Measurements from ENCODE around the gene SUN3. TPM values are rescaled to one million over a fixed set of nuclear protein-coding genes. Genes with fewer than 3 reads are reported as not detected.

Gene SUN3
- total and polyA plus RNA-seq, 7 donors: 0.16 TPM; not detected in 6

DNA sequence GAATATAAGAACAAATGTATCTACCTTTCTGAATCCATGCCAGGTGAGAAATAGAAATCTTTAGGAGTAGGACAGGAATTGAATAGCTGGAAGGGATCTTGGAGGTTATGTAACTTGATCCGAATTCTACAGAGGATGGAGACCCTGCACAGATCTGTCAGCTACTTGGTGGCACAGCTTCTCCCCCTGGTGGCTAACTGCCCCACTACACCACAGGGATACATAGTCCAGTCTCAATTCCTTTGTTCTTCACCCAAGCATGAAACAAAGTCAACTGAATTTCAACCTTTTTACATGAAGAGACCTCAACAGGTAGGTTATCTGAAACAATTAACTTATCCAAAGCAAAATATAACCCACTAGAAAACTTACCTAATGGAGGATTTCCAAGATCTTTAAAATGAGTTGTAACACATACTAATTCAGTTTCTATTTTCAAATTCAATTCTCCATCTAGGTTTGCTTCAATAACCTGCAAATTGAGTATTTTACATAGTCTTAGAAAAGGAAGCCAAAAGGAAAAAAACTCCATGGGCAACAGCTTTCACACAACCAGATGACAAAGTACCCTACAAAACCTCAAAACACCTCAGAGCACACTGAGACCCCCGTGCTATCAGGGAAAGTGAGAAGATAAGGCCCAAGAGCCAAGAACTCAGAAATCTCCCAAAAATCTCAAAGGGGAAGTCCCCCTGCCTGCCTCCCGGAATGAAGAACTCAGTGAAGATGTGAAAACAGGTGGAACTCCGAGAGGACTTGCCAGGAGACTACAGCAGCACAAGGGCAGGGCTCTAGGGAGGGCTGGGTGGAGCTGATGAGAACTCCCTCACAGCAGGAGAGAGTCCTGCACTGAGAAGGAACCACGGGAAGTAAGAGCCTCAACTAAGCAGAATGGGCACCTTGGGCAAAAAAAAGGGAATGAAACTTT lies 59.8 kb downstream of the SUN3 start:
- no peaks in the 10 kb centered on the region for H3K27me3 ChIP-seq
- no peak overlapping the region for H3K4me3 ChIP-seq
- H3K27ac ChIP-seq: peak overlapping the region in 1 of 4 donors; percentile 15
- H3K36me3 ChIP-seq: peaks cover 26 to 90% (median 49%) of the 10 kb centered on the region in 4 donors
- H3K9me3 ChIP-seq: no peaks in the 10 kb centered on the region
- H3K4me1 ChIP-seq: no peaks in the 10 kb centered on the region
- intact Hi-C loops (cut with DNase I): no loop called here
- 27 to 63% methylated on average over 5 of the region's 5 CpGs for WGBS, 2 donors
- TF ChIP-seq, protein P1, sequence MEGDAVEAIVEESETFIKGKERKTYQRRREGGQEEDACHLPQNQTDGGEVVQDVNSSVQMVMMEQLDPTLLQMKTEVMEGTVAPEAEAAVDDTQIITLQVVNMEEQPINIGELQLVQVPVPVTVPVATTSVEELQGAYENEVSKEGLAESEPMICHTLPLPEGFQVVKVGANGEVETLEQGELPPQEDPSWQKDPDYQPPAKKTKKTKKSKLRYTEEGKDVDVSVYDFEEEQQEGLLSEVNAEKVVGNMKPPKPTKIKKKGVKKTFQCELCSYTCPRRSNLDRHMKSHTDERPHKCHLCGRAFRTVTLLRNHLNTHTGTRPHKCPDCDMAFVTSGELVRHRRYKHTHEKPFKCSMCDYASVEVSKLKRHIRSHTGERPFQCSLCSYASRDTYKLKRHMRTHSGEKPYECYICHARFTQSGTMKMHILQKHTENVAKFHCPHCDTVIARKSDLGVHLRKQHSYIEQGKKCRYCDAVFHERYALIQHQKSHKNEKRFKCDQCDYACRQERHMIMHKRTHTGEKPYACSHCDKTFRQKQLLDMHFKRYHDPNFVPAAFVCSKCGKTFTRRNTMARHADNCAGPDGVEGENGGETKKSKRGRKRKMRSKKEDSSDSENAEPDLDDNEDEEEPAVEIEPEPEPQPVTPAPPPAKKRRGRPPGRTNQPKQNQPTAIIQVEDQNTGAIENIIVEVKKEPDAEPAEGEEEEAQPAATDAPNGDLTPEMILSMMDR (IDR thresholded peaks at IDR 0.05): peak in 3 of 4 experiments; percentile 69 to 73 (median 69)
- no peak for TF ChIP-seq POLR2AphosphoS5 (IDR thresholded peaks at IDR 0.05)
- no peak for DNase-seq

DNA sequence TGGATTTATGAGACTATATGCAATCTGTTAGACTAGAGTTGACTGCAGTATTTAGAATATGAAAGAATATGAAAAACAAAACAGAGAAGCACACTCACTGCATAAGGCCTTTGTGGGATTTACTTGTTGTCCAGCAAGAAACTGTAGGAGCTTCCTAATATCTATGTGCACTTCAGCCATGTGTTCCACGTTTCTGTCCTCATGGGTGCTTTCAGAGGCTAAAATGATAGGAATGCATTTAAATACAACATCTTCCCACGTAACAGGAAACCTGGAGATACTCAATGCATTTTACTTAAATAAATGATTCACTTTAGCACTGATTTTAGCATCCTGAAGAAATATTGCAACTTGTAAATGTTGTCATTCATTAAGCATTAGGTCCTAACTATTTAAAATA lies 61.2 kb downstream of the SUN3 start:
- intact Hi-C loops (cut with DNase I): no loop called here
- 85 to 88% methylated on average over 2 of the region's 2 CpGs for WGBS, 2 donors

DNA sequence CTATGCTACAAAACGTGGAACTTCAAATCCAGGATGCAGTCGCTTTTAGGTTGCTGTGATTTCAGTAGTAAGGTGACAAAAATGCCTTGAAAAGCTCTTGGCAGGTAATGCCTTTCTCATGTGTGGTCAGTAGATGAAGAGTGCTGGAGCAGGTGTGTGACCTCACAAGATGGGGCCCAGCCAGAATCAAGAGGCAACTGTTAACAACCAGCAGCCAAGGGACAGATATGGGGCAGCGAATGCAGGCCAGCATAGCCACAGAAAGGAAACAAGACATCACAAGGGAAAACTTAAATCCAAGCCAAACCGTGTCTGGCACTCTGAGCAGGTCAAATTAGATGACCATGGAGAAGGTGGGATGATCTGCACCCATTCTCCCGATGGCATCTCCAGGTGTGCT lies 61.8 kb downstream of the SUN3 start:
- Histone ChIP-seq H3K4me1 (no peaks in the 10 kb centered on the region), H3K27me3 (no peaks in the 10 kb centered on the region), H3K36me3 (peaks cover 30 to 90% (median 47%) of the 10 kb centered on the region in 4 donors), H3K27ac (no peak overlapping the region), H3K4me3 (no peak overlapping the region), H3K9me3 (no peaks in the 10 kb centered on the region)
- TF ChIP-seq POLR2A (IDR thresholded peaks at IDR 0.05) (no peak), POLR2AphosphoS5 (IDR thresholded peaks at IDR 0.05) (no peak), EP300 (IDR thresholded peaks at IDR 0.05) (no peak)
- TF ChIP-seq, protein P1 (IDR thresholded peaks at IDR 0.05): no peak
- intact Hi-C loops (cut with DNase I): no loop called here
- DNase-seq: no peak
- 94 to 96% methylated on average over 5 of the region's 5 CpGs for WGBS, 2 donors

More for the DNA sequence above, 61.2 kb downstream of the SUN3 start:
- Histone ChIP-seq H3K27me3 (no peaks in the 10 kb centered on the region), H3K27ac (no peak overlapping the region), H3K4me1 (no peaks in the 10 kb centered on the region), H3K36me3 (peaks cover 27 to 90% (median 45%) of the 10 kb centered on the region in 4 donors), H3K4me3 (no peak overlapping the region), H3K9me3 (no peaks in the 10 kb centered on the region)
- DNase-seq: no peak
- TF ChIP-seq EP300 (IDR thresholded peaks at IDR 0.05) (no peak), POLR2AphosphoS5 (IDR thresholded peaks at IDR 0.05) (no peak), POLR2A (IDR thresholded peaks at IDR 0.05) (no peak)
- TF ChIP-seq, protein P1 (IDR thresholded peaks at IDR 0.05): no peak

DNA sequence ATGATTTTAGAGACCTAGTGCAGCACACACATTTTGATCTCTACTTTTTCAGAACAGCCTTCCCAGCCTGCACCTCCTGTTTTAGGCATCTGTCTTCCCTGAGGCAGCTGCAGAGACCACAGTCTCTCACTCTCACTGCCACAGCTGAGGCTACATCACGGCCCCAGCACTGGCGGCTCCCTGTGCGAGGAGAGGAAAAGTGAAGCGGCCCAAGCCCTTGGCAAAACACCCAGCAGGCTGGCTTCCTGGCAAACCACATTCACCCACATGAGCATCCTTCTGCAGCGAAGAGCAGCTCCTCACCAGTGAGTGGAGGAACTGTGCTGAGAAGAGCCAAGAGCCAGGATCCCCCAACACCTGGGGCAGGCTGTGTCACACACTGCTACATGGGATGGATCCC lies 63.5 kb downstream of the SUN3 start:
- Histone ChIP-seq H3K4me1 (no peaks in the 10 kb centered on the region), H3K36me3 (peaks cover 30 to 89% (median 52%) of the 10 kb centered on the region in 4 donors), H3K4me3 (no peak overlapping the region), H3K9me3 (no peaks in the 10 kb centered on the region), H3K27ac (no peak overlapping the region), H3K27me3 (no peaks in the 10 kb centered on the region)
- TF ChIP-seq POLR2AphosphoS5 (IDR thresholded peaks at IDR 0.05) (no peak), POLR2A (IDR thresholded peaks at IDR 0.05) (no peak), EP300 (IDR thresholded peaks at IDR 0.05) (no peak)
- TF ChIP-seq, protein P1 (IDR thresholded peaks at IDR 0.05): no peak
- no peak for DNase-seq
- WGBS, 2 donors: 87 to 93% methylated on average over 5 of the region's 5 CpGs
- intact Hi-C loops (cut with DNase I): no loop called here
